Tibial nerve (tissue), 3 donors: ENCODE measurements around the gene TFR2.
A peak's percentile ranks its signal among the peaks of the same experiment; 100 is the strongest.

Source experiments
- POLR2A ChIP-seq, 2 donors: fragments of 450-650 bp; IDR thresholded peaks; one replicate each; pipeline ENCODE4 v1.6.1; 2017; ENCODE audit warnings: antibody characterized with exemption in 2 of 2, mild to moderate bottlenecking in 2 of 2, moderate library complexity in 2 of 2
- TF ChIP-seq, protein P1 (sequence below), 5 experiments: fragments of 200-600 bp in 3 of 5; fragments of 450-650 bp in 2 of 5; sonication (generic) in 3 of 5; IDR thresholded peaks; one replicate each; pipeline ENCODE4 v1.5.1; 2016 to 2019; ENCODE audit warnings: antibody characterized with exemption in 5 of 5, mild to moderate bottlenecking in 3 of 5, moderate library complexity in 2 of 5

DNA sequence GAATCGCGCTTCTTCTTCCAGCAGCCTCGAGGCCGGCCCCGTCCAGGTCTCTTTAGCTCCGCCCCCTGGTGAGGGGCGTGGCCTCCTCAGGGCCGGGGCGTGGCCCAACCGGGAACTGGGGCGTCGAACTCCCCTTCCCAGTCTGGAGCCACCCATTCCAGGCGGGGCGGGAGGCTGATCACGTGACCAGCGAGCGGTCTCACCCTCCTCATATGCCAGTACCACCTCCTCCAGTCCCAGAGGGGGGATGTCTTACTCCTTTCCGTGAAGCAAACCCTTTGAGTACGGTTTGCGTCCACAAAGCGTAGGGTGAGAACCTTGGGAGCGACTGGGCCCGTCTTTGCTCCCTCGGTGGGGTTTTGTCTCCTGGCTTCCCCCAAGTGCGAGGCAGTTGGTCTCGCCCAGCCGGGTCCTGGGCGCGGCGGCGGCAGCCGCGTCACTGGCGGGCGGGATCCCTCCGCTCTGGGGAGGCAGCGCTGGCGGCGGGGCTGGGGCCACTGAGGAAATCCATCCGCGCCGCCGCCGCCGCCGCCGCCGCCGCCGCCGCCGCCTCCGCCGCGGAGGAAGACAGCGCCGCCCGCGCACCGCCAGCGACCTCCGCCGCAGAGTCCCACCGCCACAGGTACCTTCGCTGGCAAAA lies 32.1 kb upstream of the TFR2 start, which contains the start of gene GNB2:
- TF ChIP-seq POLR2A (IDR thresholded peaks at IDR 0.05), result peak; percentile 94 to 95
- TF ChIP-seq, protein P1, sequence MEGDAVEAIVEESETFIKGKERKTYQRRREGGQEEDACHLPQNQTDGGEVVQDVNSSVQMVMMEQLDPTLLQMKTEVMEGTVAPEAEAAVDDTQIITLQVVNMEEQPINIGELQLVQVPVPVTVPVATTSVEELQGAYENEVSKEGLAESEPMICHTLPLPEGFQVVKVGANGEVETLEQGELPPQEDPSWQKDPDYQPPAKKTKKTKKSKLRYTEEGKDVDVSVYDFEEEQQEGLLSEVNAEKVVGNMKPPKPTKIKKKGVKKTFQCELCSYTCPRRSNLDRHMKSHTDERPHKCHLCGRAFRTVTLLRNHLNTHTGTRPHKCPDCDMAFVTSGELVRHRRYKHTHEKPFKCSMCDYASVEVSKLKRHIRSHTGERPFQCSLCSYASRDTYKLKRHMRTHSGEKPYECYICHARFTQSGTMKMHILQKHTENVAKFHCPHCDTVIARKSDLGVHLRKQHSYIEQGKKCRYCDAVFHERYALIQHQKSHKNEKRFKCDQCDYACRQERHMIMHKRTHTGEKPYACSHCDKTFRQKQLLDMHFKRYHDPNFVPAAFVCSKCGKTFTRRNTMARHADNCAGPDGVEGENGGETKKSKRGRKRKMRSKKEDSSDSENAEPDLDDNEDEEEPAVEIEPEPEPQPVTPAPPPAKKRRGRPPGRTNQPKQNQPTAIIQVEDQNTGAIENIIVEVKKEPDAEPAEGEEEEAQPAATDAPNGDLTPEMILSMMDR (IDR thresholded peaks at IDR 0.05), result peak in 2 of 5 experiments; percentile 50 to 68
